ENCODE data around the gene PPP1R13L.

PPP1R13L gene

GRCh38 chr19:45428384-45429231, 23.7 kb upstream of the PPP1R13L start:
- FAIRE-seq (no peak), DNase-seq (ENCODE audit: insufficient read length, low spot score) (no peak)
- no peak for TF ChIP-seq CTCF (IDR thresholded peaks at IDR 0.05; ENCODE audit: insufficient read depth, missing control alignments)

- no peak for TF ChIP-seq CTCF (IDR thresholded peaks at IDR 0.05; ENCODE audit: insufficient read depth, missing control alignments)
- FAIRE-seq (no peak), DNase-seq (ENCODE audit: insufficient read length, low spot score) (no peak)
Observed at GRCh38 chr19:45424191-45425058, 19.6 kb upstream of the PPP1R13L start.

- DNase-seq (ENCODE audit: insufficient read length, low spot score) (peak; percentile 97), FAIRE-seq (no peak)
- TF ChIP-seq CTCF (IDR thresholded peaks at IDR 0.05; ENCODE audit: insufficient read depth, missing control alignments) = no peak
Observed at GRCh38 chr19:45423589-45424190, 18.8 kb upstream of the PPP1R13L start, which contains the start of gene ERCC1. Gene ERCC1, minus strand, starts transcription at chr19:45423917. Its CDS starts 543 bp downstream, at chr19:45423374.

- no peak for FAIRE-seq
- DNase-seq (ENCODE audit: insufficient read length, low spot score) = no peak
- TF ChIP-seq CTCF (IDR thresholded peaks at IDR 0.05; ENCODE audit: insufficient read depth, missing control alignments) = no peak
Observed at GRCh38 chr19:45423033-45423588, 18.2 kb upstream of the PPP1R13L start.

- no peak for TF ChIP-seq CTCF (IDR thresholded peaks at IDR 0.05; ENCODE audit: insufficient read depth, missing control alignments)
- DNase-seq (ENCODE audit: insufficient read length, low spot score) (no peak), FAIRE-seq (no peak)
Observed at GRCh38 chr19:45421947-45422498, 17.2 kb upstream of the PPP1R13L start.

- FAIRE-seq = no peak
- DNase-seq (ENCODE audit: insufficient read length, low spot score) = no peak
- no peak for TF ChIP-seq CTCF (IDR thresholded peaks at IDR 0.05; ENCODE audit: insufficient read depth, missing control alignments)
Observed at GRCh38 chr19:45420871-45421270, 16.0 kb upstream of the PPP1R13L start.

Data from D721Med (cell line).